Keratinocyte (primary cell): ENCODE data around the gene BCS1L. TPM values are rescaled to one million over a fixed set of nuclear protein-coding genes. Genes with fewer than 3 reads are reported as not detected.

Experiments
- DNase-seq: peaks from one replicate; pipeline ENCODE4 v3.0.0-alpha.2; 2011; ENCODE audit warnings: low read depth, missing footprints, low spot score
- FAIRE-seq: peaks from 2 replicates; lab custom pipeline; 2011; peaks lifted over from hg19 to GRCh38; lab: Jason Lieb, UNC
- H2AFZ ChIP-seq: 2 replicates; pipeline ENCODE4 v1.6.0; 2012; ENCODE audit warnings: low read length, control low read depth, inconsistent platforms; ENCODE audit not compliant: control insufficient read depth
- H3K27ac ChIP-seq: 2 replicates; pipeline ENCODE4 v1.5.1; 2011; ENCODE audit warnings: low read length; ENCODE audit not compliant: control insufficient read depth, insufficient read depth
- H3K27me3 ChIP-seq: 3 replicates; pipeline ENCODE4 v1.6.0; 2011; ENCODE audit warnings: low read length; ENCODE audit not compliant: control insufficient read depth, insufficient read depth; ENCODE audit errors: extremely low read depth
- H3K36me3 ChIP-seq, 2 experiments: 2 replicates in 1 of 2; 3 replicates in 1 of 2; pipeline ENCODE4 v1.5.1; 2011; ENCODE audit warnings: low read length in 2 of 2, mild to moderate bottlenecking in 1 of 2; ENCODE audit not compliant: control insufficient read depth in 2 of 2, insufficient read depth in 2 of 2; ENCODE audit errors: extremely low read depth in 1 of 2
- H3K4me1 ChIP-seq: 3 replicates; pipeline ENCODE4 v1.5.1; 2011; ENCODE audit warnings: low read length; ENCODE audit not compliant: control insufficient read depth, insufficient read depth; ENCODE audit errors: extremely low read depth
- H3K4me2 ChIP-seq: 3 replicates; pipeline ENCODE4 v1.6.0; 2011; ENCODE audit warnings: low read depth, low read length; ENCODE audit not compliant: control insufficient read depth, insufficient read depth; ENCODE audit errors: extremely low read depth
- H3K4me3 ChIP-seq, 3 experiments: fragments of 200-600 bp in 1 of 3; sonication (generic) in 1 of 3; 2 replicates in 2 of 3; 3 replicates in 1 of 3; pipeline ENCODE4 v1.5.1; 2011 to 2016; ENCODE audit warnings: low read length in 3 of 3, mild to moderate bottlenecking in 3 of 3, control low read depth in 2 of 3, inconsistent platforms in 1 of 3, low read depth in 1 of 3, mixed read lengths in 1 of 3, mixed run types in 1 of 3, moderate library complexity in 1 of 3; ENCODE audit not compliant: control insufficient read depth in 2 of 3, insufficient read depth in 2 of 3; ENCODE audit errors: extremely low read depth in 1 of 3
- H3K79me2 ChIP-seq: 2 replicates; pipeline ENCODE4 v1.6.0; 2012; ENCODE audit warnings: low read length; ENCODE audit not compliant: control insufficient read depth, insufficient read depth
- H3K9ac ChIP-seq: 3 replicates; pipeline ENCODE4 v1.6.0; 2011; ENCODE audit warnings: low read length; ENCODE audit not compliant: control insufficient read depth, insufficient read depth; ENCODE audit errors: extremely low read depth
- H3K9me1 ChIP-seq: 3 replicates; pipeline ENCODE4 v1.6.0; 2011; ENCODE audit warnings: low read length; ENCODE audit not compliant: control insufficient read depth, insufficient read depth; ENCODE audit errors: extremely low read depth
- H3K9me3 ChIP-seq: 2 replicates; pipeline ENCODE4 v1.5.1; 2012; ENCODE audit warnings: low read depth, low read length; ENCODE audit not compliant: control insufficient read depth
- H4K20me1 ChIP-seq: 3 replicates; pipeline ENCODE4 v1.6.0; 2011; ENCODE audit warnings: low read length; ENCODE audit not compliant: control insufficient read depth, insufficient read depth; ENCODE audit errors: extremely low read depth
- CTCF ChIP-seq, 3 experiments: IDR thresholded peaks in 1 of 3; conservative IDR thresholded peaks in 1 of 3; optimal IDR thresholded peaks in 1 of 3; 2 replicates in 2 of 3; 3 replicates in 1 of 3; pipeline versions ENCODE3 to v1.5.1; 2011; ENCODE audit warnings: low read length in 3 of 3, mild to moderate bottlenecking in 3 of 3, moderate library complexity in 2 of 3, control low read depth in 1 of 3, inconsistent platforms in 1 of 3; ENCODE audit not compliant: insufficient read depth in 2 of 3; ENCODE audit errors: extremely low read depth in 1 of 3
- EZH2 ChIP-seq: IDR thresholded peaks from one replicate; pipeline ENCODE4 v1.6.1; 2012; ENCODE audit warnings: inconsistent platforms, mild to moderate bottlenecking, low read length, moderate library complexity
- dilution Hi-C: fragments of 300-500 bp; cut with MboI; formaldehyde crosslinking; loops from one replicate; pipeline ENCODE4 v1.7.0; 2020; ENCODE audit warnings: low sequenced_read_pairs; ENCODE audit not compliant: extremely low pct_ligation_motif_present
- polyA plus RNA-seq, 5 experiments: library from polyadenylated mRNA; depleted of rRNA in 3 of 5; stranded (reverse) in 3 of 5; stranded (forward) in 1 of 5; unstranded in 1 of 5; fragments of >200 nt; gene quantifications; 1 replicate in 1 of 5; 2 replicates in 3 of 5; 3 replicates in 1 of 5; pipeline versions ENCODE4 v1.2.1 to v1.2.3, GENCODE V29; 2011 to 2012; ENCODE audit warnings: missing spikeins in 2 of 5, low read depth in 1 of 5, low replicate concordance in 1 of 5

The BCS1L gene
- polyA plus RNA-seq, 1 donor (not counting 4 experiments of a cell fraction or from before 2014, with no cell fraction given) = 57.7 TPM

GRCh38 chr2:218618102-218618860, 41.2 kb upstream of the BCS1L start:
- Histone ChIP-seq H3K4me2 (no peak overlapping the region), H3K9me3 (no peaks in the 10 kb centered on the region), H3K4me3 (no peak overlapping the region), H3K4me1 (peaks cover 6% of the 10 kb centered on the region), H3K9ac (no peak overlapping the region), H3K27ac (no peak overlapping the region), H3K27me3 (no peaks in the 10 kb centered on the region), H2AFZ (no peak overlapping the region), H4K20me1 (no peaks in the 10 kb centered on the region), H3K79me2 (no peaks in the 10 kb centered on the region), H3K9me1 (no peaks in the 10 kb centered on the region), H3K36me3 (peaks cover 0 to 2% of the 10 kb centered on the region in 2 experiments)
- dilution Hi-C loops = no loop called here
- DNase-seq (no peak), FAIRE-seq (no peak)
- TF ChIP-seq EZH2 = no peak
- TF ChIP-seq CTCF (optimal IDR thresholded peaks at IDR 0.05 in 1 of 3, IDR thresholded peaks at IDR 0.05 in 1 of 3, conservative IDR thresholded peaks at IDR 0.05 in 1 of 3; ENCODE audit: extremely low read depth in 1 of 3, insufficient read depth in 2 of 3, low read length in 3 of 3) = peak in 1 of 3 experiments; percentile 61

DNA sequence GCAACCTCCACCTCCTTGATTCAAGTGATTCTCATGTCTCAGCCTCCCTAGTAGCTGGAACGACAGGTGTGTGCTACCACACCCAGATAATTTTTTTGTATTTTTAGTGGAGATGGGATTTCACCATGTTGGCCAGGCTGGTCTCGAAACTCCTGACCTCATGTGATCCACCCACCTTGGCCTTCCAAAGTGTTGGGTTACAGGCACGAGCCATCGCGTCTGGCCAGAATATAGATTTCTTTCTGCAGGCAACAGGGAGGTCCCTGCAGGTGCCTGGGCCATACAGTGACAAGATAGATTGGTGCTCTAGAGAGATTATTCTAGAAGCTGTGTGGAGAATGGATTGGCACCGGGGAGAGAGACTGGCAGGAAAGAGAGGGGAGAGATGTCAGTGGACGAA, 38.5 kb upstream of the BCS1L start:
- Histone ChIP-seq H3K4me1 (peaks cover 6% of the 10 kb centered on the region), H3K9me1 (no peaks in the 10 kb centered on the region), H4K20me1 (no peaks in the 10 kb centered on the region), H2AFZ (no peak overlapping the region), H3K9ac (no peak overlapping the region), H3K79me2 (no peaks in the 10 kb centered on the region), H3K36me3 (no peaks in the 10 kb centered on the region), H3K27ac (no peak overlapping the region), H3K4me3 (no peak overlapping the region), H3K9me3 (no peaks in the 10 kb centered on the region), H3K27me3 (no peaks in the 10 kb centered on the region), H3K4me2 (no peak overlapping the region)
- FAIRE-seq (no peak), DNase-seq (no peak)
- dilution Hi-C loops = no loop called here
- TF ChIP-seq EZH2 (no peak), CTCF (optimal IDR thresholded peaks at IDR 0.05 in 1 of 3, IDR thresholded peaks at IDR 0.05 in 1 of 3, conservative IDR thresholded peaks at IDR 0.05 in 1 of 3; ENCODE audit: extremely low read depth in 1 of 3, insufficient read depth in 2 of 3, low read length in 3 of 3) (no peak)
